ENCODE measurements around the gene MZT2B. TPM values are rescaled to one million over a fixed set of nuclear protein-coding genes. Genes with fewer than 3 reads are reported as not detected.
"Not testable (repeated sequence)": the region's sequence is repeated elsewhere in the genome, so short reads cannot be mapped to it uniquely, and the experiment has no call there.

The MZT2B gene
- total and polyA plus RNA-seq, 2 donors (not counting 1 experiment from before 2014, with no cell fraction given) = 54.0 to 254 TPM

- not testable (repeated sequence) for H3K27ac ChIP-seq (ENCODE audit: insufficient read depth, low read length); H3K4me1 ChIP-seq (ENCODE audit: control insufficient read depth, extremely low read depth, insufficient read depth, low read length); H3K79me2 ChIP-seq (ENCODE audit: control insufficient read depth, insufficient read depth, low read length); H3K4me3 ChIP-seq (replicated peaks in 1 of 4; ENCODE audit: control extremely low read depth in 1 of 4, insufficient read depth in 1 of 4, low read depth in 3 of 4, low read length in 4 of 4); H3K27me3 ChIP-seq (ENCODE audit: control insufficient read depth, insufficient read depth, low read length); H3K9ac ChIP-seq (ENCODE audit: insufficient read depth, low read length); H3K9me3 ChIP-seq (ENCODE audit: control insufficient read depth, insufficient read depth, low read depth, low read length); H3K36me3 ChIP-seq (ENCODE audit: control insufficient read depth, insufficient read depth, low read length); H2AFZ ChIP-seq (ENCODE audit: low read length); DNase-seq (ENCODE audit: low read depth in 2 of 2); H4K20me1 ChIP-seq (ENCODE audit: control insufficient read depth, extremely low read depth, insufficient read depth, low read length); H3K4me2 ChIP-seq (ENCODE audit: extremely low read depth, insufficient read depth, low read length)
Observed at GRCh38 chr2:130152136-130152815, 29.8 kb upstream of the MZT2B start.

GRCh38 chr2:130152816-130153595 lies 29.1 kb upstream of the MZT2B start:
- no peaks in the 10 kb centered on the region for H3K79me2 ChIP-seq (ENCODE audit: control insufficient read depth, insufficient read depth, low read length)
- no peak overlapping the region for H2AFZ ChIP-seq (ENCODE audit: low read length)
- no peak for DNase-seq (ENCODE audit: low read depth in 2 of 2)
- peaks cover 7% of the 10 kb centered on the region for H3K36me3 ChIP-seq (ENCODE audit: control insufficient read depth, insufficient read depth, low read length)
- no peak overlapping the region for H3K27ac ChIP-seq (ENCODE audit: insufficient read depth, low read length)
- no peak overlapping the region for H3K4me3 ChIP-seq (replicated peaks in 1 of 4; ENCODE audit: control extremely low read depth in 1 of 4, insufficient read depth in 1 of 4, low read depth in 3 of 4, low read length in 4 of 4)
- TF ChIP-seq EZH2 (IDR thresholded peaks at IDR 0.05; ENCODE audit: low read length, missing control alignments) (no peak), CTCF (conservative IDR thresholded peaks at IDR 0.05 in 1 of 2, IDR thresholded peaks at IDR 0.05 in 1 of 2; ENCODE audit: low read depth in 1 of 2, low read length in 2 of 2) (no peak)
- no peak overlapping the region for H3K4me2 ChIP-seq (ENCODE audit: extremely low read depth, insufficient read depth, low read length)
- no peaks in the 10 kb centered on the region for H3K4me1 ChIP-seq (ENCODE audit: control insufficient read depth, extremely low read depth, insufficient read depth, low read length)
- no peak overlapping the region for H3K9ac ChIP-seq (ENCODE audit: insufficient read depth, low read length)
- no peaks in the 10 kb centered on the region for H3K9me3 ChIP-seq (ENCODE audit: control insufficient read depth, insufficient read depth, low read depth, low read length)
- H4K20me1 ChIP-seq (ENCODE audit: control insufficient read depth, extremely low read depth, insufficient read depth, low read length) = no peaks in the 10 kb centered on the region
- no peaks in the 10 kb centered on the region for H3K27me3 ChIP-seq (ENCODE audit: control insufficient read depth, insufficient read depth, low read length)

DNA sequence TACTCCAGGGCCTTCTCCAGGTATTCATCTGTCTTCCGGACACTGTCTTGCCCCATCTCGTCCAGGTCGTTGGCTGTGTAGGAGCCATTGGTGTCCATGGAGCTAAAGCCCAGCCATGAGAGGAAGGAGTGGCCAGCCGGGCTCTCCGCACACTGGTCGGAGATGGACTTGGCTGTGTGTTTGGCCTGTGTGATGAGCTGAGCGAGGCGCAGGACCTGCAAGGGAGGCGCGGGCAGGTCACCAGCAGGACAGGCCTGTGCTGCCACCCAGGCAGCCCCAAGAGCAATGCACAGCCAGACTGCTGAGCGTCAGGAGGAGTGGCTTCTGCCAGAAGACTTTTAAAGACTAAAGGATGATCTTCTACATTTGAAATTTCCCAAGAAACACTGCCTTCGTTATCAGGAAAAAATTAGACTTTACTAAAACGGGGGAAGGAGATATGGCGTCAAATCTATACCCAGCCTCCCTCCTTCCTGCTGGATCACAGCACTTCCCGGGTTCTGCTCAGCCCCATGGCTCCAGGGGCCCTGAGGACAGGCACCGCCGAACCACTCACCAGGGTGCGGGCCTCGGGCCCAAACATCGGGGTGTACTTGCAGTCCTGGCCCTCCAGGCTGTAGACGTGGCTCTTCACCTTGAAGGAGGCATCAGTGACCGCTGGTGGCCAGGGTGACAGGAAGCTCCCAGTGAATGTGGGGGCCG lies 28.2 kb upstream of the MZT2B start:
- H3K4me3 ChIP-seq (replicated peaks in 1 of 4; ENCODE audit: control extremely low read depth in 1 of 4, insufficient read depth in 1 of 4, low read depth in 3 of 4, low read length in 4 of 4); H3K79me2 ChIP-seq (ENCODE audit: control insufficient read depth, insufficient read depth, low read length); DNase-seq (ENCODE audit: low read depth in 2 of 2); H3K4me1 ChIP-seq (ENCODE audit: control insufficient read depth, extremely low read depth, insufficient read depth, low read length); H2AFZ ChIP-seq (ENCODE audit: low read length); H3K9ac ChIP-seq (ENCODE audit: insufficient read depth, low read length); H3K27me3 ChIP-seq (ENCODE audit: control insufficient read depth, insufficient read depth, low read length); H3K36me3 ChIP-seq (ENCODE audit: control insufficient read depth, insufficient read depth, low read length); H3K9me3 ChIP-seq (ENCODE audit: control insufficient read depth, insufficient read depth, low read depth, low read length); H4K20me1 ChIP-seq (ENCODE audit: control insufficient read depth, extremely low read depth, insufficient read depth, low read length); H3K27ac ChIP-seq (ENCODE audit: insufficient read depth, low read length); H3K4me2 ChIP-seq (ENCODE audit: extremely low read depth, insufficient read depth, low read length): not testable (repeated sequence)

DNA sequence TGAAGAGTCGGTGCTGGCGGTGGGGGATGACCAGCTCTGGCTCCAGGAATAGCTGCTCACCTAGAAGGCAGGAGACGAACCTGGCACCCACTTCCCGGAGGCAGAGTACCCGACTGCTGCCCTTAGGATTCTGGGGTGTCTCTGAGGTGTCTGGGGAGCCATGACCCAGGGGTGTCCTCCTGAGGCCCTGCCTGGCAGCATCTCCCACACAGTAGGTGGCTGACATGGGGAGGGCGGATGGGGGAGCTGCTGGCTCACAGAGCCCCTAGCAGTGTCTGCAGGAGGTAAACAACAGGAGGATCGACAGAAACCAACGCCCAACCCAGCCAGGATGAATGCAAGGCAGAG lies 27.7 kb upstream of the MZT2B start:
- not testable (repeated sequence) for H2AFZ ChIP-seq (ENCODE audit: low read length); H3K27me3 ChIP-seq (ENCODE audit: control insufficient read depth, insufficient read depth, low read length); H3K4me3 ChIP-seq (replicated peaks in 1 of 4; ENCODE audit: control extremely low read depth in 1 of 4, insufficient read depth in 1 of 4, low read depth in 3 of 4, low read length in 4 of 4); H3K36me3 ChIP-seq (ENCODE audit: control insufficient read depth, insufficient read depth, low read length); DNase-seq (ENCODE audit: low read depth in 2 of 2); H3K4me2 ChIP-seq (ENCODE audit: extremely low read depth, insufficient read depth, low read length); H3K27ac ChIP-seq (ENCODE audit: insufficient read depth, low read length); H4K20me1 ChIP-seq (ENCODE audit: control insufficient read depth, extremely low read depth, insufficient read depth, low read length); H3K9me3 ChIP-seq (ENCODE audit: control insufficient read depth, insufficient read depth, low read depth, low read length); H3K79me2 ChIP-seq (ENCODE audit: control insufficient read depth, insufficient read depth, low read length); H3K9ac ChIP-seq (ENCODE audit: insufficient read depth, low read length); H3K4me1 ChIP-seq (ENCODE audit: control insufficient read depth, extremely low read depth, insufficient read depth, low read length)

All from fibroblast of lung (primary cell).